Thyroid gland (tissue), 4 donors: ENCODE results near the gene SCAMP4.

ENCODE experiments used
- CTCF ChIP-seq, 6 experiments: fragments of 200-600 bp in 3 of 6; fragments of 450-650 bp in 3 of 6; sonication (generic) in 3 of 6; IDR thresholded peaks; one replicate each; pipeline ENCODE4 v1.5.1; 2016 to 2019; ENCODE audit warnings: antibody characterized with exemption in 6 of 6, mild to moderate bottlenecking in 2 of 6, inconsistent platforms in 1 of 6, moderate library complexity in 1 of 6
- POLR2A ChIP-seq, 2 donors: fragments of 450-650 bp; IDR thresholded peaks; one replicate each; pipeline ENCODE4 v1.6.1; 2017; ENCODE audit warnings: antibody characterized with exemption in 2 of 2, mild to moderate bottlenecking in 2 of 2, moderate library complexity in 1 of 2

- TF ChIP-seq CTCF (IDR thresholded peaks at IDR 0.05) (no peak), POLR2A (IDR thresholded peaks at IDR 0.05) (no peak)
Observed at GRCh38 chr19:1907563-1908363, 2.6 kb downstream of the SCAMP4 start.
